SK-N-SH (cell line): Measurements from ENCODE around the gene EME2. TPM values are rescaled to one million over a fixed set of nuclear protein-coding genes. Genes with fewer than 3 reads are reported as not detected.

Source experiments
- CTCF ChIA-PET: fragments of 300-600, 350-600 bp; formaldehyde crosslinking; extraction: SDS; loops from one replicate; lab custom pipeline; 2021; lab: Yijun Ruan, JAX
- POLR2A ChIA-PET: fragments of 350-600 bp; sonication (Branson Sonifier 250); formaldehyde crosslinking; extraction: SDS; loops from one replicate; lab custom pipeline; 2020; ENCODE audit warnings: antibody characterized with exemption, inconsistent platforms; lab: Yijun Ruan, JAX
- DNase-seq: peaks from one replicate; pipeline ENCODE4 v3.0.0; 2012
- H2AFZ ChIP-seq: fragments of 200-600 bp; sonication (generic); 2 replicates; pipeline ENCODE4 v1.8.1; 2016; ENCODE audit warnings: antibody characterized with exemption, mild to moderate bottlenecking, low read depth
- H3F3A ChIP-seq: fragments of 200-600 bp; sonication (generic); replicated peaks from 2 replicates; pipeline ENCODE3; 2016; ENCODE audit warnings: antibody characterized with exemption, mild to moderate bottlenecking; ENCODE audit not compliant: insufficient read depth
- H3K27ac ChIP-seq, 2 experiments: fragments of 200-500 bp in 1 of 2; fragments of 200-600 bp in 1 of 2; sonication (Bioruptor generic) in 1 of 2; sonication (generic), shearing (Covaris generic) in 1 of 2; 2 replicates each; pipeline versions ENCODE4 v1.5.1 to v1.6.1; 2014 to 2016; ENCODE audit warnings: low read depth in 2 of 2, inconsistent platforms in 1 of 2, low read length in 1 of 2, mild to moderate bottlenecking in 1 of 2, mixed read lengths in 1 of 2
- H3K27me3 ChIP-seq: fragments of 200-600 bp; sonication (generic), shearing (Covaris generic); 2 replicates; pipeline ENCODE4 v1.6.1; 2016; ENCODE audit warnings: mixed run types; ENCODE audit not compliant: insufficient read depth
- H3K36me3 ChIP-seq, 2 experiments: fragments of 200-500 bp in 1 of 2; fragments of 200-600 bp in 1 of 2; sonication (Bioruptor generic) in 1 of 2; sonication (generic) in 1 of 2; replicated peaks in 1 of 2; 2 replicates each; pipeline versions ENCODE3 to v1.5.1; 2014 to 2016; ENCODE audit warnings: low read length in 1 of 2, mild to moderate bottlenecking in 1 of 2; ENCODE audit not compliant: insufficient read depth in 2 of 2, control insufficient read depth in 1 of 2
- H3K4me1 ChIP-seq, 2 experiments: fragments of 200-500 bp in 1 of 2; fragments of 200-600 bp in 1 of 2; sonication (Bioruptor generic) in 1 of 2; sonication (generic), shearing (Covaris generic) in 1 of 2; 2 replicates each; pipeline versions ENCODE4 v1.5.1 to v1.6.1; 2014 to 2016; ENCODE audit warnings: low read depth in 1 of 2, low read length in 1 of 2, mixed run types in 1 of 2; ENCODE audit not compliant: insufficient read depth in 2 of 2, control insufficient read depth in 1 of 2
- H3K4me2 ChIP-seq: fragments of 200-600 bp; sonication (generic), shearing (Covaris generic); 2 replicates; pipeline ENCODE4 v1.6.1; 2017; ENCODE audit warnings: mixed run types
- H3K4me3 ChIP-seq, 2 experiments: fragments of 200-500 bp in 1 of 2; fragments of 200-600 bp in 1 of 2; sonication (Bioruptor generic) in 1 of 2; sonication (generic), shearing (Covaris generic) in 1 of 2; 2 replicates each; pipeline versions ENCODE4 v1.5.1 to v1.8.1; 2014 to 2016; ENCODE audit warnings: low read depth in 2 of 2, inconsistent platforms in 1 of 2, low read length in 1 of 2, mild to moderate bottlenecking in 1 of 2, mixed read lengths in 1 of 2, moderate library complexity in 1 of 2
- H3K79me2 ChIP-seq: fragments of 200-600 bp; sonication (generic); 2 replicates; pipeline ENCODE4 v1.8.1; 2017; ENCODE audit warnings: mild to moderate bottlenecking; ENCODE audit not compliant: insufficient read depth
- H3K9ac ChIP-seq: fragments of 200-600 bp; sonication (generic); 2 replicates; pipeline ENCODE4 v1.6.1; 2017; ENCODE audit warnings: mixed run types
- H3K9me2 ChIP-seq: fragments of 200-600 bp; sonication (generic); 2 replicates; pipeline ENCODE4 v1.6.1; 2017; ENCODE audit warnings: mixed run types
- H3K9me3 ChIP-seq: fragments of 200-600 bp; sonication (generic); 2 replicates; pipeline ENCODE4 v1.6.1; 2017; ENCODE audit warnings: mixed run types, mild to moderate bottlenecking, moderate library complexity
- H4K20me1 ChIP-seq: fragments of 200-600 bp; sonication (generic); 2 replicates; pipeline ENCODE4 v1.6.1; 2017; ENCODE audit warnings: mild to moderate bottlenecking, mixed run types; ENCODE audit not compliant: insufficient read depth
- CHD2 ChIP-seq: fragments of 150-350 bp; IDR thresholded peaks from 2 replicates; pipeline ENCODE4 v1.6.1; 2018; ENCODE audit warnings: low read length; ENCODE audit not compliant: partially characterized antibody
- ELF1 ChIP-seq: IDR thresholded peaks from 2 replicates; pipeline ENCODE4 v1.4.0; 2012
- EP300 ChIP-seq, 2 experiments: IDR thresholded peaks; 2 replicates each; pipeline versions ENCODE4 v1.4.0 to v1.6.1; 2012; ENCODE audit warnings: borderline replicate concordance in 1 of 2, low read depth in 1 of 2, low read length in 1 of 2
- FOXJ3 ChIP-seq: sonication (generic); formaldehyde crosslinking; IDR thresholded peaks from 2 replicates; pipeline ENCODE4 v1.5.1; 2020; ENCODE audit warnings: mild to moderate bottlenecking, missing genetic modification reagents
- IRF3 ChIP-seq: fragments of 150-350 bp; IDR thresholded peaks from 2 replicates; pipeline ENCODE4 v1.6.1; 2016; ENCODE audit warnings: mild to moderate bottlenecking, low read depth, low read length
- NFIC ChIP-seq: IDR thresholded peaks from 2 replicates; pipeline ENCODE4 v1.4.0; 2012; ENCODE audit warnings: borderline replicate concordance
- NRF1 ChIP-seq: IDR thresholded peaks from 2 replicates; pipeline ENCODE4 v1.6.1; 2012; ENCODE audit warnings: low read depth, mild to moderate bottlenecking, low read length
- PBX3 ChIP-seq: IDR thresholded peaks from 2 replicates; pipeline ENCODE4; 2012
- POLR2AphosphoS5 ChIP-seq: IDR thresholded peaks from 2 replicates; pipeline ENCODE4 v1.6.1; 2012; ENCODE audit warnings: low read depth, low read length
- RAD21 ChIP-seq: IDR thresholded peaks from 2 replicates; pipeline ENCODE4 v1.6.1; 2012; ENCODE audit warnings: mild to moderate bottlenecking, low read length
- RFX5 ChIP-seq: IDR thresholded peaks from 2 replicates; pipeline ENCODE4 v1.6.1; 2012; ENCODE audit warnings: mild to moderate bottlenecking, improper control_type of control experiment, low read length
- SIN3A ChIP-seq: IDR thresholded peaks from 2 replicates; pipeline ENCODE4 v1.6.1; 2012; ENCODE audit warnings: low read depth, mild to moderate bottlenecking, low read length, moderate library complexity, borderline replicate concordance
- SMC3 ChIP-seq: IDR thresholded peaks from 2 replicates; pipeline ENCODE4 v1.6.1; 2012; ENCODE audit warnings: low read depth, low read length, improper control_type of control experiment
- TEAD4 ChIP-seq: IDR thresholded peaks from 2 replicates; pipeline ENCODE4 v1.4.0; 2012; ENCODE audit warnings: mild to moderate bottlenecking, borderline replicate concordance; ENCODE audit not compliant: insufficient read depth
- USF1 ChIP-seq: IDR thresholded peaks from 2 replicates; pipeline ENCODE4 v1.4.0; 2012; ENCODE audit warnings: low read depth, borderline replicate concordance
- ZBTB33 ChIP-seq: IDR thresholded peaks from 2 replicates; pipeline ENCODE4 v1.4.0; 2012; ENCODE audit warnings: low read depth, borderline replicate concordance
- WGBS: methylation state at CpG from one replicate; pipeline ENCODE4 v1.1.6; 2017; ENCODE audit warnings: low lambda C conversion rate; 5-methylcytosine and 5-hydroxymethylcytosine counted together
- polyA plus RNA-seq, 3 experiments: library from polyadenylated mRNA; depleted of rRNA; stranded (reverse); fragments of >200 nt; gene quantifications; 2 replicates each; pipeline ENCODE4 v1.2.3, GENCODE V29; 2012

Gene EME2
- polyA plus RNA-seq, 1 of the 3 experiments (the other 2 are of a cell fraction) = 10.1 TPM

GRCh38 chr16:1775846-1776671 lies 3.4 kb downstream of the EME2 start:
- no peak for TF ChIP-seq NFIC
- TF ChIP-seq EP300 (IDR thresholded peaks at IDR 0.05; ENCODE audit: borderline replicate concordance in 1 of 2, low read depth in 1 of 2, low read length in 1 of 2) = no peak
- no peak for TF ChIP-seq NRF1
- no peak for TF ChIP-seq CHD2
- no peak for TF ChIP-seq FOXJ3 (CRISPR knock-in tag)
- TF ChIP-seq TEAD4 = no peak
- no peak for TF ChIP-seq USF1
- no peak for TF ChIP-seq RAD21
- no peak for TF ChIP-seq ZBTB33
- TF ChIP-seq ELF1 = no peak
- no peak for TF ChIP-seq POLR2AphosphoS5
- no peak for TF ChIP-seq RFX5
- no peak for TF ChIP-seq SMC3
- H3K36me3 ChIP-seq = peaks cover 3 to 37% of the 10 kb centered on the region in 2 experiments
- H3K9me3 ChIP-seq = no peaks in the 10 kb centered on the region
- H3K9ac ChIP-seq = no peak overlapping the region
- H3K4me2 ChIP-seq = no peak overlapping the region
- H4K20me1 ChIP-seq = peaks cover 11% of the 10 kb centered on the region; the same call in 1 of the 2 replicates
- 87% methylated on average over 10 of the region's 28 CpGs for WGBS
- no peak overlapping the region for H2AFZ ChIP-seq
- no peak overlapping the region for H3K4me3 ChIP-seq
- H3F3A ChIP-seq = peaks cover 9% of the 10 kb centered on the region
- H3K4me1 ChIP-seq = peaks cover 0 to 21% of the 10 kb centered on the region in 2 experiments; a peak in 2 of 4 replicates
- DNase-seq = no peak
- ChIA-PET POLR2A (no interaction called here), CTCF (interaction anchor here (1.4 to 4.4 kb wide), 2 partner anchors 7 to 13 kb away, joined by 3 to 40 read pairs; partner anchors contain the start of genes NUBP2 and SPSB3)
- H3K9me2 ChIP-seq = no peaks in the 10 kb centered on the region
- no peaks in the 10 kb centered on the region for H3K27me3 ChIP-seq
- peaks cover 36% of the 10 kb centered on the region for H3K79me2 ChIP-seq
- no peak overlapping the region for H3K27ac ChIP-seq

GRCh38 chr16:1776672-1776955 lies 4.0 kb downstream of the EME2 start:
- Histone ChIP-seq H3K36me3 (peaks cover 3 to 37% of the 10 kb centered on the region in 2 experiments), H3K9me3 (no peaks in the 10 kb centered on the region), H2AFZ (no peak overlapping the region), H3K27me3 (no peaks in the 10 kb centered on the region), H3K9me2 (no peaks in the 10 kb centered on the region), H3K4me3 (no peak overlapping the region), H3K4me2 (no peak overlapping the region), H3K9ac (no peak overlapping the region), H3F3A (peaks cover 11% of the 10 kb centered on the region), H3K79me2 (peaks cover 41% of the 10 kb centered on the region), H3K27ac (no peak overlapping the region), H3K4me1 (peaks cover 0 to 26% of the 10 kb centered on the region in 2 experiments; a peak in 2 of 4 replicates), H4K20me1 (peaks cover 13% of the 10 kb centered on the region; the same call in 1 of the 2 replicates)
- CTCF ChIA-PET = interaction anchor here (1.4 kb wide), 1 partner anchor 12 kb away, joined by 3 read pairs; no protein-coding TSS in a partner anchor
- POLR2A ChIA-PET = no interaction called here
- no peak for TF ChIP-seq SIN3A
- TF ChIP-seq PBX3 = no peak
- no peak for TF ChIP-seq ELF1
- TF ChIP-seq IRF3 = no peak
- no peak for TF ChIP-seq USF1
- no peak for DNase-seq
- 97% methylated on average over 11 of the region's 13 CpGs for WGBS
